Fibroblast of pulmonary artery (primary cell): ENCODE measurements around the gene OVCH1.

Source experiments
- DNase-seq: peaks from one replicate; pipeline ENCODE4 v3.0.0-alpha.2; 2010; ENCODE audit warnings: low read depth
- H3K4me3 ChIP-seq: replicated peaks from 2 replicates; pipeline ENCODE4 v1.5.1; 2011; ENCODE audit warnings: low read depth, mild to moderate bottlenecking, control low read depth, low read length, moderate library complexity
- TF ChIP-seq, protein P1 (sequence below): IDR thresholded peaks from 2 replicates; pipeline ENCODE4 v1.5.1; 2011; ENCODE audit warnings: mild to moderate bottlenecking, control low read depth, low read length, inconsistent platforms; ENCODE audit errors: missing control alignments

The OVCH1 gene

DNA sequence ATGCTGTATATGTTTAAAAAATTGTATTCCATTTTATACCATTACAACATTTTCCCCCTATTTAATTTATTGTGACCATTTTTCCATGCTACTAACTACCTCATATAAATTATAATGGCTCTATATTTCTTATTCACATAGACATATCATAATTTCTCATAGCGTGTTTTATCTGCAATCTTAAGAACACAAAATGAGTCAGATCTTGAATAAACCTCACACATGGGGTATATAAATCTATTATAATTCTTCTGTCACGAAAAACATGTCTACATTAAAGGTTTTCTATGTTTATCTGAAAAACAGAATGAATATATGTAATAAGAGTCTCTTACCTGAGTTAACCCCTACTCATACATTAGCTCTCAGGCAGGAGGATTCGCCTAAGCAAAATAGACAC, 66.0 kb downstream of the OVCH1 start:
- no peak for DNase-seq
- H3K4me3 ChIP-seq, result no peak overlapping the region
- TF ChIP-seq, protein P1, sequence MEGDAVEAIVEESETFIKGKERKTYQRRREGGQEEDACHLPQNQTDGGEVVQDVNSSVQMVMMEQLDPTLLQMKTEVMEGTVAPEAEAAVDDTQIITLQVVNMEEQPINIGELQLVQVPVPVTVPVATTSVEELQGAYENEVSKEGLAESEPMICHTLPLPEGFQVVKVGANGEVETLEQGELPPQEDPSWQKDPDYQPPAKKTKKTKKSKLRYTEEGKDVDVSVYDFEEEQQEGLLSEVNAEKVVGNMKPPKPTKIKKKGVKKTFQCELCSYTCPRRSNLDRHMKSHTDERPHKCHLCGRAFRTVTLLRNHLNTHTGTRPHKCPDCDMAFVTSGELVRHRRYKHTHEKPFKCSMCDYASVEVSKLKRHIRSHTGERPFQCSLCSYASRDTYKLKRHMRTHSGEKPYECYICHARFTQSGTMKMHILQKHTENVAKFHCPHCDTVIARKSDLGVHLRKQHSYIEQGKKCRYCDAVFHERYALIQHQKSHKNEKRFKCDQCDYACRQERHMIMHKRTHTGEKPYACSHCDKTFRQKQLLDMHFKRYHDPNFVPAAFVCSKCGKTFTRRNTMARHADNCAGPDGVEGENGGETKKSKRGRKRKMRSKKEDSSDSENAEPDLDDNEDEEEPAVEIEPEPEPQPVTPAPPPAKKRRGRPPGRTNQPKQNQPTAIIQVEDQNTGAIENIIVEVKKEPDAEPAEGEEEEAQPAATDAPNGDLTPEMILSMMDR, result no peak

DNA sequence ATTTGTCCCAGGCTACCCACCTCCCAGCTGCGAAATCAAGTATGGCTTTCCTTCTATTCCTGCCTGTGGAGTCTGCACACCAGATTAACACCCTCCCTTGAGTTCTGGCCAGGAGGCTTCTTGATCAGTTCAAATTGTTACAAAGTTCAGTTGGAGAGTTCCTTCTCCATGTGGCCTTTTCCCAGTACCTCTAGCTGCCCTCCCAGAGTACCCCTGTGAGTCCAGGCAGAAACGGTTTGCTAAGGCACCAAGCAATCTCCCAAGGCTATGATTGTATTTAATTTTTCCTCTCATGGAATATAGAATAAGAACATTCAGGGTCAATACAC, 66.8 kb downstream of the OVCH1 start:
- TF ChIP-seq, protein P1, result no peak
- DNase-seq, result no peak
- H3K4me3 ChIP-seq, result no peak overlapping the region

DNA sequence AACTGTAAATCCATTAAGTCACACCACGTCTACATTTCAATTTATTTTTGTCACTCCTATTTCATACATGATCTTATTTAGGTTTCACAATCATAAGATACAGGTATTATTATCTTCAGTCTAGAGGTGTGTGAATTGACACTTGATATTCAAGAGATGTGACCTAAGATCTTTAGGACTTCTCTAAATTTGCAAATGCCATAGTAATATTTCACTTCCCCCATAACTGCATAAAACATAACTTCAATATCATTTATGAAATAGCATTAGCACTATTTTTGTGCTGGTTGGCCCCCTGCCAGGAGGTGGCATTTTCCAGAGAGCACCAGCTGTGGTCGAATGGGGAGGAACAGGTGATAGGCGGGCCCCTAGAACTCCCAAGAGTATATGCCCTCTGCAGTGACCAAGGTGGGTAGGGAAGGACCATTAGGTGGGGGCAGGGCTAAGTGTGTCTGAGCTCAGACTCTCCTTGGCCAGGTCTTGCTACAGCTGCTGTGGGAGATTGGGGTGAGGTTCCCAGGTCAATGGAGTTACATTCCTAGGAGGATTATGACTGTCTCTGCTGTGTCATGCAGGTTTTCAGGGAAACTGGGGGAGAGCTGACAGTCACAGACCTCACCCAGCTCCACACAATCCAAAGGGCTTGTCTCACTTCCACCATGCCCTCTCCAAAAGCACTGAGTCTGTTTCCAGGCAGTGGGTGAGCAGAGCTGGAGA, 67.3 kb downstream of the OVCH1 start:
- TF ChIP-seq, protein P1, result no peak
- no peak overlapping the region for H3K4me3 ChIP-seq
- DNase-seq, result no peak

DNA sequence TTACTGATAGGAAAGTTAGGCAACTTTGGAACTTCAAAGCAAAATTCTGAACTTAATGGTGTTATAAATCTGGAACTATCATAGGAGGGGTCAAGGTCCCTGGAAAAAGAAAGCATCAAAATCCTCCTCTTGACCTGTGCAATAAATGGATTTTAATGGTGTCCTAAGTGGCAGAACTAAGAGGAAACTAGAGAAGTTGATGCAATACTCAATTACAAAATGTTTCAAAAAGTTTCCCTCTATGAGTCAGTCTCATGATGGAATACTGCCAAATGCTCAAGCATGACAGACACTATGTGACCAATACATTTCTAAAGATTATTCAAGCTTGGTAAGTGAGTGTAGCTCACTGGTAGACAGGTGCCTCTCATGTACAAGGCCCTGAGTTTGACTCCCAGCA, 68.9 kb downstream of the OVCH1 start:
- TF ChIP-seq, protein P1, result no peak
- H3K4me3 ChIP-seq, result no peak overlapping the region
- DNase-seq, result peak; percentile 95

DNA sequence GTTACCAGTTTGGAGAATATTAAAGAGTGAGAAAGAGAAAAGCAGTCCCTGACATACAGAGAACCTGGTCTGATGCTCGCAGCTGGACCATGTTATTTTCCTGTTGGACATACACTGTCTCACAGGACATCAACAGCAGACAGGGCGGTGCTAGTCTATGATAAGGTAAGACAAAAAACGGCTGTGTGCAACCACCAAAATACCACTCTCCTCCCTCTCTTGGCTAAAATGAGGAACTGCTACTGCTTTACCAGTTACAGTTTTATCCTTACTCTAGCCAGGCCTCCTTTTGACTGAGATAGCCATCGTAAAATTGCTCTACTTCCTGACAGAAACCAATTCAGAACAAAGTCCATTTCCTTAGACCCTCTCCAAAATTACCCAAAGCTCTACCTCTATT, 69.5 kb downstream of the OVCH1 start:
- no peak overlapping the region for H3K4me3 ChIP-seq
- peak; percentile 50 for DNase-seq
- TF ChIP-seq, protein P1, result peak; percentile 33

DNA sequence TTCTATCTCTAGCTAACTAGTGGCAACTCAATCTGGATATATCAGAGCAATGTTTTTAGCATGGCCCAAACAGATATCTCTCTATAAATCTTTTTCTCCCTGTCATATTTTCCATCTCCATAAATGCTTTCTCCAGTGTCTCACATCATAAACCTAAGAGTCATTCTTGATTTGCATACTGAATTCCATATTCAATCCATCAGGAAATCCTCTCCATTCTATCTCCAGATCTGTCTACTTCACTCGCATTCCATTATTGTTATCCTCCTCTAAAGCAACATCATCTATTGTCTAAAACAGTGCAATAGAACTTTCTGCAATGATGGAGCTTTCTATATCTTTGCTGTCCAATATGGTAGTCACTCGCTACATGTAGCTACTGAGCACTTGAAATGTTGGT, 71.0 kb downstream of the OVCH1 start:
- no peak overlapping the region for H3K4me3 ChIP-seq
- TF ChIP-seq, protein P1, result no peak
- DNase-seq, result no peak

DNA sequence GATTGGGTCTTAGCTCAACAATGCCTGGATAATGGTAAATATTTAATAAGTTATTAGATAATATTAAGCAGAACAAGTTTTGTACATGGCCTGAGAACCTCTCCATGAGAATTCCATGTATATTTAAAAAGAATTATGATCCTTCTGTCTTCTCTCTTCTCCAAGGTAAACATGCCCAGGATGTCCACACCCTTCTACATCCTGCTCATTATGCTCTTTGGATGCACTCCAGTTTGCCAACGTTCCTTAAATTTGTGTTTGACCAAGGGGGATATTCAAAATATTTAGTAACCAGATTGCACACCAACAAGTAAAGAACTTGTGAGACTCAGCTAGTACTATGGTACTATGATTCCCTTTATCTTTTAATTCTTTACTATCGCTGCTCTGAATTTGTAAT, 71.8 kb downstream of the OVCH1 start:
- DNase-seq, result peak; percentile 30
- TF ChIP-seq, protein P1, result no peak

More for the DNA sequence above, 71.8 kb downstream of the OVCH1 start:
- no peak overlapping the region for H3K4me3 ChIP-seq
